Measurements from ENCODE around the gene AP3D1.

DNA sequence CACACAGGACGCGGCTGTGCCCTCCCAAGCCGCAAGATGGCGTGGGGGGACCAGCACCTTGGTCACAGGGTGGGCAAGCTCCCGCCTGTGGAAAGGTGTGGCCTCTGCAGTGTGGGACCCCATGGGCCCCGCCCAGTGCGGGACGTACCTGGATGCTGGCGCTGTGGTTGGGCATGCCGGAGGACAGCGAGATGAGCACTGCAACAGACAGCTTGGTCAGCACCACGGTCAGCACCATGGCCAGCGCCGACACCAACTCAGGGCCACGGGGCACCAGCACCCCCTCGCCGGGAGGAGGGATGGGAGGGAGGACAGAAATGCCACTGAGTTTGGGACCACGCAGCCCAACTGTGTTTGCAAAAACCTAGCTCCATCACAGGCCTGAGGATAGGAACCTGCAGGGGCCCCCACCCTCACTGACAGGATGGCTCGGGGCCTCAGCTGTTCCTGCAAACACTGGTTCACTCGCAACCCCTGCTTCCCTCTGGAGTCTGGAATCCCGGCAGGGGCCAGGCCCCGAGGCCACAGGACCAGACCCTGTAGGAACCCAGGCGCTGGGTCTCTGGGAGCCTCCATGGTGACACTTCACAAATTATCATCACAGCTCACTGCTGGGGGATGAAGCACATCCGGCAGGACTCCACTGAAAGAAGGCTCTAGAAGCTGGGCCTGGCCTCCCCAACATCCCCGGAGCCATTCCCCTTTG is 27.5 kb downstream of the AP3D1 start:
- no peak for TF ChIP-seq POLR2A (IDR thresholded peaks at IDR 0.05)
- TF ChIP-seq, protein P1, sequence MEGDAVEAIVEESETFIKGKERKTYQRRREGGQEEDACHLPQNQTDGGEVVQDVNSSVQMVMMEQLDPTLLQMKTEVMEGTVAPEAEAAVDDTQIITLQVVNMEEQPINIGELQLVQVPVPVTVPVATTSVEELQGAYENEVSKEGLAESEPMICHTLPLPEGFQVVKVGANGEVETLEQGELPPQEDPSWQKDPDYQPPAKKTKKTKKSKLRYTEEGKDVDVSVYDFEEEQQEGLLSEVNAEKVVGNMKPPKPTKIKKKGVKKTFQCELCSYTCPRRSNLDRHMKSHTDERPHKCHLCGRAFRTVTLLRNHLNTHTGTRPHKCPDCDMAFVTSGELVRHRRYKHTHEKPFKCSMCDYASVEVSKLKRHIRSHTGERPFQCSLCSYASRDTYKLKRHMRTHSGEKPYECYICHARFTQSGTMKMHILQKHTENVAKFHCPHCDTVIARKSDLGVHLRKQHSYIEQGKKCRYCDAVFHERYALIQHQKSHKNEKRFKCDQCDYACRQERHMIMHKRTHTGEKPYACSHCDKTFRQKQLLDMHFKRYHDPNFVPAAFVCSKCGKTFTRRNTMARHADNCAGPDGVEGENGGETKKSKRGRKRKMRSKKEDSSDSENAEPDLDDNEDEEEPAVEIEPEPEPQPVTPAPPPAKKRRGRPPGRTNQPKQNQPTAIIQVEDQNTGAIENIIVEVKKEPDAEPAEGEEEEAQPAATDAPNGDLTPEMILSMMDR (IDR thresholded peaks at IDR 0.05), result no peak

All from ovary (tissue), 3 donors.